ENCODE measurements around the gene RARRES1.
A peak's percentile ranks its signal among the peaks of the same experiment; 100 is the strongest.

Gene RARRES1, protein sequence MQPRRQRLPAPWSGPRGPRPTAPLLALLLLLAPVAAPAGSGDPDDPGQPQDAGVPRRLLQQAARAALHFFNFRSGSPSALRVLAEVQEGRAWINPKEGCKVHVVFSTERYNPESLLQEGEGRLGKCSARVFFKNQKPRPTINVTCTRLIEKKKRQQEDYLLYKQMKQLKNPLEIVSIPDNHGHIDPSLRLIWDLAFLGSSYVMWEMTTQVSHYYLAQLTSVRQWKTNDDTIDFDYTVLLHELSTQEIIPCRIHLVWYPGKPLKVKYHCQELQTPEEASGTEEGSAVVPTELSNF

DNA sequence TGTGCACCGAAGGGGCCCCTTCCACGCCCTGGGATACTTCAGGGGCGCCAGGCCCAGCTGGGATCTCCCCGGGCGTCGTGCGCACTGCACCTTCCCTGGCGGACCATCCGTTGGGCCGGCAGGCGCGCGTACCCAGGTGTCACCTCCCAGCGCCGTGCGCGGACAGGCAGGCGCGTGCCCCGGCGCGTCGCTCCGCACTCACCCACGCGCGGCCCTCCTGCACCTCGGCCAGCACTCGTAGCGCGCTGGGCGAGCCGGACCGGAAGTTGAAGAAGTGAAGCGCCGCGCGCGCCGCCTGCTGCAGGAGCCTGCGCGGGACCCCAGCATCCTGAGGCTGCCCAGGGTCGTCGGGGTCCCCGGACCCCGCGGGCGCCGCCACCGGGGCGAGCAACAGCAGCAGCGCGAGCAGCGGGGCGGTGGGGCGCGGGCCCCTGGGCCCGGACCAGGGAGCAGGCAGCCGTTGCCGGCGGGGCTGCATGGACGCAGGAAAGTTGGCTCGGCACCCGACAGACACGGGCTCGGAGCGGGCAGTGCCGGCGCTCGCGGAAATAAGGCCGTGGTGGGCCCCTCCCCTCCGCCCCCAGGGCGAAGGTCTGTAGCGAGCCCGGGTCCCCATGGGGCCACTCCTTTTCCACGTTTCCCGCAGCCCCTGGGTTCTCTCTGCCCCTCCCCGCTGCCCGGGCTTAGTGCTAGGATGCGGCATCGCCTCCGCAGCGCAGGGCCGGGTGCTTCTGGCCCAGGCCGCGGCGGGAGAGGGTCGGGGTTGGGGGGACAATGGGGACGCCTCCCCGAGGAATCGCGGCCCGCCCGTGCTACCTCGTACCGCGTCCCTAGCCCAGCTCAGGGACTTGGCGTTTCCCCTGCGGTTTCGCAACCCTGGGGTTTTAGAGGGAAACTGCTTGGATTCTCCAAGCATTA lies at the start of gene RARRES1:
Gene RARRES1, minus strand, starts transcription at position 520 of the 918 bp plus-strand sequence. Its CDS starts 42 bp downstream, at position 478.
- DNase-seq: peak; percentile 21

DNA sequence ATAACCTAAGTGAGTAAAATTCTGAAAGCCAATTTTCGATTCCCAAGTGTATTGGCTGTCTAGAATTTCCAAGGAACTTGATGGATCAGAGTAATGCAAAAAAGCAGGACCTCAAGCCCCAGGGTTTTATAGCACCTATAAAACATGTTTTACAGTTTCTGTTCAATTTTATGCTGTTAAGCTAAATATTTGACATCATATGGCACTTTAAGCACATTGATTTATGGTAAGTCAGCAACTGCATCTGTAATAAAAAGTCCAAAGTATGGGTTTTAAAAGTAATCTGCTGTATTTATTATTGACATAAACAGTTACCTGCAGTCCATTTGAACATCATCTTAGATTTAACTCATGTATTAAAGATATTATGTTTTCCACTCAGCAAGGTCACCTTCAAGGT lies 49.6 kb upstream of the RARRES1 start:
- DNase-seq: no peak

DNA sequence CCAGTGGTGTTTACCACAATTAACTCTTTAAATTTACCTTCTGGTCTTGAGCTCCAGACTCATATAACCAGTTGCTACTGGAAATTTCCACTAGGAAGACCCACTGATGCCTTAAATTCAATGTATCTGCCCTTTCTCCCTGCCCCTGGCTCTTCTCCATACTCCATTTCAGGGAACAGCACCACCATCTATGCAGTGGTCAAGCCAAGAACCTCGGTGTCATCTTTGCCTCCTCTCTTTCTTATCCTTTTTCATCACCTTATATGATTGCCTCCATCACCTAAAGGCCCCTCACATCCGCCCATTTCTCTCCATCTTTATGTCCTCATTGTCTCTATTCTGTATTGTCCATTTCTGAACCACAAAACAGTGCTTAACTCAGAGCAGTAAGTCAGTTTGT lies 48.9 kb upstream of the RARRES1 start:
- DNase-seq: no peak

DNA sequence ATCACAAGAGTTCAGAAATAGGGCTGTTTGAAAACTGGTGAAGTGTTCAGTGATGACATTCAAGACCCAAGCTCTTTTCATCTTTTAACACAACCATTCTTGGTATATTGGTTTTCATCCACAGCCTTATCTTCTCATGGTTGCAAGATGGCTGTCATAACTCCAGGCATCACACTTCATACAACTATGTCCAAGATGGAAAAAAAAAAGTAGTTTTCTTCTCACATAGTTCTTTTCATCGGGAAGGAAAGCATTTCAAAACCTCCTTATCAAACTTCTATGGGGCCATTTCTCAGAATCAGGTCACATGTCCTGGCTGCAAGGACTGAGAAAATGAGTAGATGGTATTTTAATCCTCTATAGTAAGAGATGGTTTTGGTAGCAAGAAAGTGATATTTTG lies 48.5 kb upstream of the RARRES1 start:
- no peak for DNase-seq

DNA sequence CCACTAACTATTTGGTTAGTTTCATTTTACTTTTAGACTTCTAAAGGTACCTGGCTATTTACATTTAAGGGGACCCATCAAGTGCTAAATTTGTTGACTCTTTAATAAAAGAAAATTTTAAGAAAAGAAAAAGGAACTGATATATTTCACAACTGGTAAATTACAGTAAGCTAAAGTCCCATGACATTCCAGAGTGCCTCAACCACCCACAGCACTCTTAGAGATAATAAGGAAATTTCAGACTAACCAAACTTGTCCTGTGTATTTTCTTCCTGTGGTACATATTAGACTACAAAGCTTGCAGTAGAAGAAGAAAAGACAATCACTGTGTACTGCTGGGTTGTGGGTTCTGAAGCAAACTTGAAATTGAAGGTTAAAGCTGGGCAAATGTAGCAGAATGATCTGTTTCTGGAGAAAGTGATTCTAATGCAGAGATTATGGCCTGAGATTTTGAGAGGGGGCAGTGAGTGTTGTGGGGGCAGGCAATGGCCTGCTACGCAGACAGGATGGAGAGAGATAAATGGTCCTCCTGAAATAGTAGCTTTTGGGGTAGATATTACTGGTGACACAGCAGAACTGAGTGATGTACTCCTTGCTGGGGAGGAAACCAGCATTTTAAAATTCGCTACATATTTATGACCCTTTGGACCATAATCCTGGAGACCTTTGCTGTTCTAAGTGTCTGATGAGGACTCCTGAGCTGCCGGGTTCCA lies 45.1 kb upstream of the RARRES1 start:
- no peak for DNase-seq

DNA sequence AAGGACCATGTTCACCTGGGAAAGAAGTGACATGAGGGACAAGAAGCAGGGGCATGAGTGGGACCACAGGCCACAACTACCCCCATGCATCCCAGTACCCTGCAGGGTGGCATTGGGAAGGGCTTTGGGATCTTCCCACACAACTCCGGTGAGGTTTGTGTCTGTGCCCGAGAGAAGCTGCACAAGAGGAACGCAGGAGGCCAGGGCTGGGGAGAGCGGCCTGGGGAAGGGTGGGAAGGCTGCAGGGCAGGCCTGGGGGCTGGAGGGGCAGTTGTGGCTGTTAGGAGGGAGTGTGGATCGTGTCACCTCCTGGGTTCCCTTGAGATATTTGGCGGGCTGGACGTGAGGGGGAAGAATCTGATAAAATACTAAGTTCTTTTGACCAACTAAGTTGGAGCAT lies 44.3 kb upstream of the RARRES1 start:
- no peak for DNase-seq

DNA sequence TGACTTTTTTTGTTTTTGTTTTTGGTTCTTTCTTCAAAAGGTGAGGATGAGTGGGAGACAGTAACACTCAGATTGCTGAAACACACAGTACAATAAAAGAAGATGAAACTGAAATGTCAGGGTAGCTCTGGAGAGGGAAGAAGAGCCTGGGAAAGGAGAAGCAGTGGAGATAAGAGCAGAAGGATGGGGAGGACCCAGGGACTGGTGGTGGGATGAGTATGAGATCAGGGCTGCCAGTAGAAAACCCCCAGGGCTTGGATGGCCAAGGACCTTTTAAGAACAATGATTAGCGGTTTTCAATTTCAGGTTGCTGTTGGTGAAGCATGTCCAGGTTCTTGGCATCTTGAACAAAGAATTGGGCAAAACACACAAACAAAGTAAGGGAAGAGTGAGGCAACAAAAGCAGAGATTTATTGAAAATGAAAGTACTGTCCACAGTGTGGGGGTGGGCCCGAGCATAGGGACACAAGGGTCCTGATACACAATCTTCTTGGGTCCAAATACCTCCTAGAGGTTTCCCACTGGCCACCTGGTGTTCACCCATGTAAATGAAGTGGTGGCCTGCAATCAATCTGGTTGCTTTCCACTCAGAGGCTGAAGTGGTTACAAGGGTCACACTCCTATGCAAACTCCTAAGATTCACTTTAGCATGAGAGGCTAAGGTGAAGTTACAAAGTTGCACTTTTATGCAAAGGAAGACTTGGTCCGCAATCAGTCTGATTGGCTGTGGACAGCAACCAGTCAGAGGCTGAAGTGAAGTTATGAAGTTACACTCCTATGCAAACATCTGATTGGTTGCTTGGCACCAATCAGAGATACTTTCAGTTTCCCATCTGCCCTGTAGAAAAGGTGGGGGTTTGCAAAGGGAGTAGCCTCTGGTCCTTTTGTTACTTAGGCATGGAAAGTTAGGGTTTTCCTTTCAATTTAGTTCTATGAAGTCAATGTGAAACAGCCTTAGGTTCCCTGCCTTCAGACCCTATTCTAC lies 43.5 kb upstream of the RARRES1 start:
- no peak for DNase-seq

DNA sequence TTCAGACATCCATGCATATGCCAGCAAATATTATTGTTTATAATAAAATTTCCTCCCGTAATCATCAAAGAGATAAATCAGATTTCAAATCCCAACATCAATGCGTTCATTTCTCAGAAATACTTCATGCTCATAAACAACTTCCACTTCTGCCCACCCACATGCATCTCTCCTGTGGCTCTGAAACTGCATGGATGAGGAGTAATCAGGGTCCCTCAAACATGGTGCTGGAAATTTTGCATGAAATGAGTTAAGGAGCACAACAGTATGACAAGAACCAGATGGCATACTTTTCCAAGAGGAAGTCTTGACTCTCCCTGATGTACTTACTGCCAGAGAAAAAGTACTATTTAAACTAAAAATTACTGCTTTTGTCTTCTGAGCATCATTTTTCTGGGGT lies 42.7 kb upstream of the RARRES1 start:
- no peak for DNase-seq

DNA sequence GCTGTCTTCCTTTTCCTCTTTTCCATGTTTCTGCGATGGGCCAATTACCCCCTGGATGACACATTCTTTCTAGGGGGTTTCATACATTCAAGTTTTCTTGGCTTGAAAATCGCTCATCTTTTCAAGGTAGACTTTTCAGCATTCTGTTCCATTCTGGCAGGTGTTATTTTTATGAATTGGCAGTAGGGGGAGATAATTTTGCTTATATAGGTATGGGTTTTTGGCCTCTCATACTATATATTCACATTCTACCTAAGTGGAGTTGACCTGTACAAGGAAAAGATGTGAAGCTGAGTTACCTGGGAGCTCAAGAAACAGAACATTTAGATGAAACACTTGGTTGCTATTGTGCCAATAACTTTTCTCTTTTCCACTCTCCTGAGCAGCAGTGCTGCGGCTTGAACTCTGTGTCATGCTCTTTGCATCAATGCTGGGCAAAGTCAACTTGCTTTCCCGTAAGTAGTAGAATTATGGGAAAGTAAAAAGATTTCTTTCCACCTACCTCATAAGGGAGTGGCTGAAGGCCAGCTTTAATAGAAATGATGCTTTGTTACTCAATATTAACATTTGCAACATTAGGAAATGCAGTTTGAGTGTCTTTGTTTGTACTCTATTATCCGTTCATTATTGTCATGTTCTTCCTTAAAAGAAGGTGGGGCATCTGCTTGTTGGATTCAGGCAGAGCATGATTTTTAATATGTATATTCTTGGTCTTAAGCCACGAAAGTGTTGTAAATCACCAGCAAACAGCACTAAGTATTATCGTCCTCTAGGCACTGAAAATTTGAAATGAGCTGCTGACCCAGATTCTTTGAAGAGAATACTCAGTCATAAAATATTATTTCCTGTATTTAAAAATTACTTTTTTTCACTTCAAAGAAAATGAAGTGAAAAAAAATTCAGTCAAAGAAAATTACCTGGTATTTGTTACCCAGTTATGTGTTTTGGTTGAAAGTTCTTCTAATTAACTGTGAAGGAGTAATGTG lies 41.9 kb upstream of the RARRES1 start:
- DNase-seq: no peak

DNA sequence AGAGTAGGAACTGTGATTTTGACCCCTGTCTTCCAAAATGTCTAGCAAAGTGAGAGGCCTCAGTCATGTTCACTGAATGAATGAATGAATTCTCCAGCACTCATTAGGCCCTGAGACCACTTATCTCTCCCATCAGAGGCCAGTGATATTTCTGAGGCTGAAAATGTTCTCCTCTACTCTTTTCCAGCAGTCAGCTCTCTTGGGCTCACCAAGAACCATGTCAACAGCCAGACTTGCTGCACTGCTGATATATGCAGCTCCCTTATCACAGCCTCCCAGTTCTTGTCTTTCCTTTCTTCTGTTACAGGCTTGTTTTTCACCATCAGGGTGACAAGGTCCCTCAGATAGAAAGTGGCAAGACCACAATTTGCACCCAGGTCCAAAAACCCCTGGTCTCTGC lies 40.9 kb upstream of the RARRES1 start:
- DNase-seq: no peak

DNA sequence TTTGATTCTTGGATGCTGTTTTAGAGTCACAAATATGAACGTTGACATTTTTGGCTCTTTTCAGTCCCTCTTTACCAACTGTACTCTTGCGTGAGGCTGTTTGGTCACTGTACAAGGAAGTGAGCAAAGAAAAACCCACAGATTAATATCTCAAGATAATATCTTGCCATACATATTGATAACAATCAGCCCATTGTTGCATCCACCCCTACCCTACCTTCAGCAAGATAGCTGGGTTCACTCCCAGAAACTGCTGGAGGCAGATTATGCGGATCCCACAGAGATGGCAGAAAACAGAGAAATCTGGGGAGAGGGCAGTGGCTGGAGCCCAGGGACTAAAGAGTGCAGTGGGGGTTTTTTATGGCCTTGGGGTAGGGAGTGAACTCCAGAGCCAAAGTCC lies 39.7 kb upstream of the RARRES1 start:
- no peak for DNase-seq

DNA sequence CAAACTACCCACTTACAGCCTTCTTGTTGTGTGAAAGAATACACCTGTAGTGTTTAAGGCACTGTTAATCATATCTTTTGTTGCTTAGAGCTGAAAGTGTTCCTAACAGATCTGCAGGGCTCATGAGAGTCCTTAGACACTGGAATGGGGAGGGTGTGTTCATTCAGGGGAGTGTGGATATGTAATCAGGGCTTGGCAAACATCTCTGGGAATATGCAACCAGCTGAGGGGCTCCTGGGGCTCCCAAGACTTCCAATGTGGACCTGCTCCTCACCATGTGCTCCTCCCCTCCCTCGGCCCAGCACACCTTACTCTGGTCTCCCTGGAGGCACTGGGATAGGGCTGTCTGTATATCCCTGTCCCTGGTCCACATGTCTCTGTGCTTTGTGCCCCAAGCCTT lies 39.3 kb upstream of the RARRES1 start:
- no peak for DNase-seq

DNA sequence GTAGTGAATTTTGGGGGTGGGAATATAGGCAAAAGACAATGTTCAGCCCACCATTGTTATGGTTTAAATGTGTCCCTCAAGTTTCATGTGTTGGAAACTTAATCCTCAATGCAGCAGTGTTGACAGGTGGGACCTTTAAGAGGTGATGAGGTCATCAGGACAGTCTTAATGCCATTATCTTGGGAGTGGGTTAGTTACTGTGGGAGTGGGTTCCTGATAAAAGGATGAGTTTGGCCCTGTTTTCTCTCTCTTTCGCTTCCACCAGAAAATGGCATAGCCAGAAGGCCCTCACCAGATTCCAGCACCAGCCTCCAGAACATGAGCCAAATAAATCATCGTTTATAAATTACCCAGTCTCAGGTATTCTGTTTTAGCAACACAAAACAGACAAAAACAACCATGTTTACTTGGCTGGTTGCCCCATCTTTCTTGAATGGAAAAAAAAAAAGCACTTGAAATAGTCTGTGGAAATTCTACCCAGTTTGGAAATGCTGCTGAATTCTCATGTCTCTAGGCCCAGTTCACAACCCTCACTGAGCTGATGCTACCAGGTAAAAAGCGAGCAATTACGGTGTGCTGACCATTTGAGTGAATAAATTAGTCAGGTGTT lies 38.6 kb upstream of the RARRES1 start:
- DNase-seq: no peak

DNA sequence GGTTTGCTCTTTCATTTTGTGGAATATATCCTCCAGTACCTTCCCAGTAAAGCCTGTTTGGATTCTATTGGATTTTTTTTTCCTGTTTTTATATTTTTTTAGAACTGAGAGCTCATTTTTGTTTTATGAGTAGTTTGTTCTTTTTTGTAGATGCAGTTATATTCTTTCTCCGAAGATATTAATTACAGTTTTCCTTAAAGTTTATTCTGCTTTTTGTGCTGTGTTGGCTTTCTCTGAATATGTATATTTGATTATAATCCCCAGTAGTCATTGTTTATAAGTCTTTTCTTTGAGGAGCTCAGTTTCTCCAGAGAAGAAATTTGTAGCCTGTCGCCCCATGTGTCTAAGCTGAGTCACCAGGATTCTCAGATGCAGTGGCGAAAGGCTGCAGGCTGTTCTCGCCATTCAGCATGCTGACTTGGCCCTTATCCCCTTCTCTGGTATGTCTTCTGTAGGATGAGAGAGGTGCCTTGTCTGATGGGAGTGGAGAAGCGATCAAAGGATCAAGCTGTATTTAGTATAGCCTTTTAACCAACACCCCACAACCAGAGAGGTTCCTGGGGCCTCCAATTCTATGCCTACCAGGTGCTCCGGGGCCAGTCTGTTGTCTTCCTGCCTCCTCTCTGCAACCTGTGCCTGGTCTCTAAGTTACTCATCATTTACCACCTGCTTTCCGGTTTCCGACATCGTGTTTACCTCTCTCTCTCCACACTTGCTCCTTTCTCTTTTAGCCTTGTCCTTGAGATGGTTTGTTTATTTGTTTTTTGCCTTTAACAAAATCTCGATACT lies 37.9 kb upstream of the RARRES1 start:
- DNase-seq: no peak

DNA sequence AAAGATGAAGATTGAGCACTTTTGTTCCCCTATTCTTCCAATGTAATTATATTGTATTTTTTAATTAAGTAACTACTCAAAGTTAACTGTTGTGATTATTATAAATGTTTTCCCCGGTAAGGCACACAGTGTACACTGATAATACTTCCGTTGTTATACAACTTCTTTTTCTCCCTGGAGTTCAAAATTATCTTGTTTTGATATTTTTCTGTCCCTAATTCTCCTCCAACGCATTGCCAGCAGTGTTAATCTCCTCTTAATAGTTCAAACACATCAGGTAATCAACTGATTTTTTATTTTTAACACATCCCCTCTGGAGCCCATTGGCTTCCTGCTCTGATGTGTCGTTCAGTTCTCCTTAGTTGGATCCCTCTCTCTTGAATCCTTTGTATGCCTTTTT lies 37.3 kb upstream of the RARRES1 start:
- DNase-seq: no peak

DNA sequence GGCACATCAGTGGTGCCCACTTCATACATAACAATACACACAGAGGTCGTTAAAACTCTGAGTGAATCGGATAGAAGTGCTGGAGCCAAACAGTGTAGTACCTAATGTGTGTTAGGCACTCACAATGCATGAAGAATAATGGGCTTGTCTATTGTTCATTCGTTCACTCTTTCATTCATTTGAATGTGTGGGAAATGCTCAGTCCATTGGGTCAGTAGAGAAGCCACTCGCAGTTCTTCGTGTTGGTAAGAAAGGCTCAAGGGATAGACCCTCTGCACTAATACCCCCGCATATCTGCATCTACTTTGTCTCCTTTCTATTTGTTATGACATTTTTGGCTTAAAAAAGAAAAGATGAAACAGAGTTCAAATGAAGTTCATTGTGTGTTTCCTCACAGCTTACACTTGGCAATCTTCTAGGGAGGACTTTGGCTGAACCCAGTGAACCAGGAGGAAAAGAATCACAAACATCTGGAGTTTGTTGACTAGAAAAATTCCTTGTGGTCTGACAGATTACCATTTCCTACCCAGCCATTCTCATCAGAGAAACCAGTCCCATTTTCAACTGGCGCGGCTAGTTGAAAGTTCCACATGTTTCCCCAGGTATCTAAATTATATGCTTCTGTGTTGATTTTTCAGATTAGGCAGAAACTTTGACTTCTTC lies 36.8 kb upstream of the RARRES1 start:
- DNase-seq: no peak

DNA sequence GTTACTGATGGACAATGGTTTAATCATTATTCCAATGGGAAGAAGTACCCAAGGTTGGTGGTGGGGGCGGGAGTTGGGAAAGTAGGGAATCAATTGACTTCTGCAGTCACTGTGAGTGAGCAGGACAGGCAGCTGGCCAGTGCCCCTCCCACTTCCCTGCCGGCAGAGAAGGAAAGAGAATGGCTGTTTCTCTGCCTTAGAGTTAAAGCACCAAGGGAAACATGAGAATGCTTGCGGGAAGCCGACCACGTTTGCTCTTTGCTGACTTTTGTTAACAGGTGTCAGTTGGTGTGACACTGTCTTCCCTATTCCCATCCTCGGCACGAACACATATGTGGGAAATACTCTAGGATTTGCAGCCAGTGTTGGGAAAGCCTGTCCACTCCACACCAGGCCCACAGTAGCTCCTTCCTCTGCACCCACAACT lies 36.1 kb upstream of the RARRES1 start:
- no peak for DNase-seq

DNA sequence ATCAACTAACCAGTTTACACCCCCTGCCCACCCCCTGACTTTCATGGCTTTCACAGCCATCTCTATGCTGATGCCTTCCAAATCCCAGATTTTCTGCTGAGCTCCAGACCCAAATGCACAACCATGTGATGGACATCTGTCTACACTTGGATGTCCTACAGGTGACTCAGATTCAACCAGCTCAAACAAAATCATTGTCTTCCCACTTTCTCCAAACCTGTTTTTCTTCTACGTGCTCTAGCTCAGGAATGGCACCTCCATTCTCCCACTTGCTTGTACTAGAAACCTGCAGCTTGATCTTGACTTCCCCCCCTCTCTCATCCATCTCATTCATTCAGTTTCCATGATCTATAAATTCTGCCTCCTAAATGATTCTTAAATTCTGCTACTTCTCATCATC lies 34.1 kb upstream of the RARRES1 start:
- DNase-seq: no peak

DNA sequence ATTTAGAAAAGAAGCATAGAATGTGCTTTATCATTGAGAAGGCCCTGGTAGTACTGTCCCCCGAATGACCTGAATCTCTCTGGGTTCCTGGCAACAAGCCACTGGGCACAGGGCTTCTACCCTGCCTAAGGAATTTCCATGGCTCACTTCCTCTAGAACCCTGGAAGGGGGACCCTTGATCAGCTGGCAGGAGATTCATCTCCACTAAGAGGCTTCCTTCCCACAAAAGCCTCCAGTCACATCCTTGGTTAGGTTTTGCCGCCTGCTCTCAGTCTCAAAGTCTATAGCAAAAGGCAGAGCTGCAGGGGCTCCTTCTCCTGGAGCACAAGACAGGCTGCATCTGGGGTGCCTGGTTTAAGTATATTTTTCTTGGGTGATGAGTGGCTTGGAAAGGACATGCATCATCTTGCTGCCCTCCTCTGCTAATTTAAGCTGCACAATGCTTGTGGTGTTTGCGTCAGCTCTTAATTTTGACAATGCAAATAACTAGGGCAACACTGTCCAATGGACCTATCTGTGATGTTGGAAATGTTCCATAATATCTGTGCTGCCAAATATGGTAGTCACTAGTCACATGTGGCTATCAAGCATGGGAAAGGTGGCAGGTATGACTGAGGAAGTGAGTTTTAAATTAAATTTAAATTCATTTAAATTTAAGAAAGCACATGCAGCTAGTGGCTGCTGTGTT lies 33.4 kb upstream of the RARRES1 start:
- DNase-seq: no peak
